ENCODE measurements around the gene COG5.

DNA sequence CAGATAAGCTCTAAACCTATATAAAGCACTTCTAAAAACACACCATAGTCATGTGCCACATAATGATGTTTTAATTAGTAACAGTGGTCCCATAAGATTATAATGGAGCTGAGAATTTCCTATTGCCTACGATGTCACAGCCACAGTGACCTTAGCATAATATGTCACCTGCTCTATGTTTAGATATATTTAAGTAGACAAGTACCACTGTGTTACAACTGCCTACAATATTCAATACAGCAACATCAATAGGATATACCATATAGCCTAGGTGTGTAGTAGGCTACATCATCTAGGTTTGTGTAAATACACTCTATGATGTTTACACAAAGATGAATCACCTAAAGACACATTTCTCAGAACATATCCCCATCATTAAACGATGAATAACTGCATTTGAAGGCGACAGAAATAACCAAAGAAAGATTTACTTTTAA is 69.4 kb downstream of the COG5 start:
- TF ChIP-seq YY1 (IDR thresholded peaks at IDR 0.05; ENCODE audit: insufficient read depth, insufficient read length) = no peak
- TF ChIP-seq ZNF274 (IDR thresholded peaks at IDR 0.05; ENCODE audit: low read depth, low read length) = no peak
- no peak for TF ChIP-seq SUZ12 (IDR thresholded peaks at IDR 0.05; ENCODE audit: extremely low read depth, insufficient read depth, insufficient read length)

All from NT2/D1 (cell line).